Measurements from ENCODE around the gene RPL22. TPM values are rescaled to one million over a fixed set of nuclear protein-coding genes. Genes with fewer than 3 reads are reported as not detected.

RPL22 gene
- 414 and 432 TPM in 2 replicates for total RNA-seq
- long read RNA-seq, transcript RPL22-206 (3 exons, 2,279 nt), result minor isoform, 24 of 735 reads
- long read RNA-seq, transcript RPL22-201 (4 exons, 2,078 nt), result major isoform, 656 of 735 reads
- long read RNA-seq, partial matches to known transcripts, result 6 of 735 reads
- long read RNA-seq, other reads (novel, unspliced or antisense), result 49 of 735 reads

DNA sequence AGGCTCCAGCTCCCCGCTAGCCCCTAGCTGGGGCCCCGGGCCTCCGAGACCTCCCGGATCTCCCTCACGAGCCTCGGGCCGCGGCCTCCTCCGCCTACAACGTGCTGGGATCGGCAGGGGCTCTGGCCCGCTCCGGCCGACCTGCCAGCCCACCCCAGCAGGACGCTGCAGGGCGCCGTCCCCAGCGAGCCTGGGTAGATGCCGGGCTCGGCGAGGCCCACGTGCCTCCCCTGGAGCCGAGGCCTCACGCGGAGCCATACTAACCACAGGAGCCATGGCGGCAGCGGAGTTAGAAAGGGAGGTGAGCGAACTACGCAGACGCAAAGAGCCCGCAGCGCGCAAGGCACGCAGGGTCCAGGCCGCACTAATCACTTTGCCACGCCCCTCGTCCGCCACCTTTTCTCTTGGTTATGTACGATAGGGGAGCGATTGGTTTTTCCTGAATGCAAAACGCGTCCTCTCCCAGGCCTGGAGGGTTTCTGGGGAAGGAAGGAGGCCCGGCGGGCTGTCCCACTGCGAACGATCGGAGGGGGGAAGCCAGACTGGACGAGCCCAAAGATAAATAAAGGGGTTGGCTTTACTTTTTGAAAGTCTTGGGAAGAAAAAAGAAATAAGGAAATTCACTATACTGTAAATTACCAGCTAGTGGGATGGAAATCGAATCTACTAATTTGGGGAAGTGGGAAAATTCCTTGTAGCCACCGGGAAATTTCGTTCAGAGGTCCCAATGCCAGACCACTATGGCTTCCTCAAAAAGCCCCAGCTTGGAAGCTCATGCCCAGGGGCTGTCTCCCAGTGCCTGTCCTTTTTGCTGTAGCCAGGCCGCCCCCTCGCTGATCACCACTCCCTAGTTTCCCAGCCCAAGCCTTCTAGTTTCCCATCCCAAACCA is at the start of gene RPL22:
Gene RPL22 (minus strand): TSS at position 298 of the 890 bp plus-strand sequence. CDS start 22 bp downstream, at position 276.
- peak within 1 kb of the TSS; percentile 98 for H3K27ac Mint-ChIP-seq
- peak; percentile 92 for DNase-seq (ENCODE audit: low spot score, unreplicated experiment)
- peaks cover 13% of the 10 kb centered on the region for H3K36me3 Mint-ChIP-seq (ENCODE audit: insufficient read depth)
- peak within 1 kb of the TSS; percentile 82 for H3K4me3 Mint-ChIP-seq (ENCODE audit: low read depth)
- peaks cover 25% of the 10 kb centered on the region for H3K4me1 Mint-ChIP-seq (ENCODE audit: low read depth)
- H3K9me3 Mint-ChIP-seq (ENCODE audit: low read depth), result no peaks in the 10 kb centered on the region
- H3K27me3 Mint-ChIP-seq, result peaks cover 3% of the 10 kb centered on the region
- TF ChIP-seq, protein P1, sequence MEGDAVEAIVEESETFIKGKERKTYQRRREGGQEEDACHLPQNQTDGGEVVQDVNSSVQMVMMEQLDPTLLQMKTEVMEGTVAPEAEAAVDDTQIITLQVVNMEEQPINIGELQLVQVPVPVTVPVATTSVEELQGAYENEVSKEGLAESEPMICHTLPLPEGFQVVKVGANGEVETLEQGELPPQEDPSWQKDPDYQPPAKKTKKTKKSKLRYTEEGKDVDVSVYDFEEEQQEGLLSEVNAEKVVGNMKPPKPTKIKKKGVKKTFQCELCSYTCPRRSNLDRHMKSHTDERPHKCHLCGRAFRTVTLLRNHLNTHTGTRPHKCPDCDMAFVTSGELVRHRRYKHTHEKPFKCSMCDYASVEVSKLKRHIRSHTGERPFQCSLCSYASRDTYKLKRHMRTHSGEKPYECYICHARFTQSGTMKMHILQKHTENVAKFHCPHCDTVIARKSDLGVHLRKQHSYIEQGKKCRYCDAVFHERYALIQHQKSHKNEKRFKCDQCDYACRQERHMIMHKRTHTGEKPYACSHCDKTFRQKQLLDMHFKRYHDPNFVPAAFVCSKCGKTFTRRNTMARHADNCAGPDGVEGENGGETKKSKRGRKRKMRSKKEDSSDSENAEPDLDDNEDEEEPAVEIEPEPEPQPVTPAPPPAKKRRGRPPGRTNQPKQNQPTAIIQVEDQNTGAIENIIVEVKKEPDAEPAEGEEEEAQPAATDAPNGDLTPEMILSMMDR (IDR thresholded peaks at IDR 0.05; ENCODE audit: unreplicated experiment), result no peak

DNA sequence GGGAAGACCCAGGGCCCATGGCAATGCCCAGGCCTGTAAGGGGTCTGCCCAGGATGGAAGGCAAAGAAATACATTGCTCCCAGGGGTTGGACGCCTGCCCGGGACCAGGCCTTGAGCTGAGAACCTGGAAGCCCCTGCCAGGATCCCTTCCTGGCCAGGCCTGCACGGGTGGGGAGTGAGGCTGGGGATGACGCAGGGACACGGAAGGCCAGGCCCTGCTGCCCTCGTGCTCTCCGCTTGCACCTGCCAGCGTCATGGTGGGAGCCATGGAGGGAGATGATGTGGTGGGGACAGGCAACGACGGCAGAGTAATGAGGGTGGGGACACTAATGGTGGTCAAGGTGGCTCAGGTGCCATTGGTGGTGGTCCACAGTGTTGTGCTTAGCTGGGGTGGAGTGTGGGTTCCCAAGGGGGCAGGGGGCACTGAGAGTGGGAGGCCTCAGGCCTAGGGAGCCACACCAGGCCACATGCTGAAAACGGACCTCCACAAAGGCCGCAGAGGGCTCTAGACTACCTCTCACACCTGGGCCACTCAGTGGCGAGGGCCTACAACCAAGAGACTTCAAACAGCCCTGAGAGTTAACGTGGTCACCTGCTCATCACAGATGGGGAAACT is 48.9 kb upstream of the RPL22 start:
- no peaks in the 10 kb centered on the region for H3K9me3 Mint-ChIP-seq (ENCODE audit: low read depth)
- no peak for DNase-seq (ENCODE audit: low spot score, unreplicated experiment)
- H3K27ac Mint-ChIP-seq, result no peak overlapping the region
- H3K27me3 Mint-ChIP-seq, result peaks cover 71% of the 10 kb centered on the region
- H3K36me3 Mint-ChIP-seq (ENCODE audit: insufficient read depth), result no peaks in the 10 kb centered on the region
- H3K4me3 Mint-ChIP-seq (ENCODE audit: low read depth), result no peak overlapping the region
- H3K4me1 Mint-ChIP-seq (ENCODE audit: low read depth), result peaks cover 2% of the 10 kb centered on the region
- TF ChIP-seq, protein P1 (IDR thresholded peaks at IDR 0.05; ENCODE audit: unreplicated experiment), result no peak

DNA sequence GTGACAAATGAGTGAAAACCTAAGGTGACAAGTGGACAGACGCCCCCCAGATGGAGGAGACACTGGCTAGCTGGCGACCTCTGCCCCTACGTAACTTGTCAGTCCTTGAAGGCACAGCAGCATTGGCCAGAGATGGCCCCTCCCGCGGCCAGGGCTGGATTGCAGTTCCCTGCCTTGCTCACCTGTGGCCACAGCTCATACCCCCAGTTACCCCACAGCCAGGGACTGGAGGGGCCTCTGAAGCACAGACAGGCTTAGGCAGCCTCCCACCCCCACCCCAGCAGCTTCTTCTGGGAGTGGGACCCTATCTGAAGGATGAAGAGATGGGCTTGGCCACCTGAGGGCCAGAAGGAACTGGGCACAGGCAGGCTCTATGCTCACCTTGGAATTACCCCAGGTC is 48.3 kb upstream of the RPL22 start:
- H3K27me3 Mint-ChIP-seq, result peaks cover 71% of the 10 kb centered on the region
- no peak overlapping the region for H3K4me3 Mint-ChIP-seq (ENCODE audit: low read depth)
- DNase-seq (ENCODE audit: low spot score, unreplicated experiment), result no peak
- no peaks in the 10 kb centered on the region for H3K9me3 Mint-ChIP-seq (ENCODE audit: low read depth)
- no peaks in the 10 kb centered on the region for H3K36me3 Mint-ChIP-seq (ENCODE audit: insufficient read depth)
- H3K4me1 Mint-ChIP-seq (ENCODE audit: low read depth), result peaks cover 2% of the 10 kb centered on the region
- TF ChIP-seq, protein P1 (IDR thresholded peaks at IDR 0.05; ENCODE audit: unreplicated experiment), result no peak
- H3K27ac Mint-ChIP-seq, result no peak overlapping the region

DNA sequence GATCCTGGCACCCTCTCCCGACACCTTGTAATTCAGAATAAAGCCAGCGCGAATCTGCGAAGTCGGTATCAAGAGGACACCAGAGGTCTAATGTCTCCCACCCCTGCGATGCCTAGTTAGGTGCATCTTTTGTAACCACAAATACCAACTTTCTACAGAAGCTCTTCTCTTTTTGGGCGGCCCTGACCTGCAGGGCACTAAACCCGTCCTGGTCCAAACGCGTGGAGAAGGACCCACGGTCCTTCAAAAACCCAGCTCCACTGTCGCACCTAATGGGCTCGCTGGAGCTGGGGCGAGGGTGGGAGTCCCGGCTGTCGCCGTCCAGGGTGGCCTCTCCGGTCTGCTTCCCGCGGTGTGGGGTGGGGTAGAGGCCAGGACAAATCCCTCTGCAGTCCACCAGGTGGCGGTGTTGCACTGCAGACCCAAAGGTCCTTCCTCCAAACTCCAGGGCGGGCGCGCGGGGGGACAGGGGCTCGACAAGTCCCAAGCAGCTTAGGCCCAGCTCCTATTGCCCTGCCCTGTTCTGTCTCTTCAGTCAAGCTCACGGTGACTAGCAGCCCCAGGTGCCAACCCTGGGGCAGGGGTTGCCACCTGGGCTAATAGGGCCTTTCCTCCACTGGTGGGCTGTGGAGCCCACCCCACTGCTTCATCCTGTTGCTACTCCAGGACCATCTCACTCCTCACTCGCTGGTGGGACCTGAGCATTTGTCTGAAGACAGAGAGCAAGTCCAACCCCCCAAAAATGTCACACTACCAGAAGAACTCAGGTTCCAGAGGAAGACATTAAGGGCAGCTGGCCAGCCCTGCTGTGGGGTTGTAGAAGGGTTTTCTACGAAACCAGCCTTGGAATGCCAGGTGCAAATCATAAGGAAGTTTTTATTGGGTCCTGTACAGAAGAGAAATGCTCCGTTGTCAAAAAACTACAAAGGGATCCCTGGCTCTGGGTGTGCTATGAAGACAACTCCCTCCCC is 47.4 kb upstream of the RPL22 start:
- peak overlapping the region; percentile 92 for H3K27ac Mint-ChIP-seq
- TF ChIP-seq, protein P1 (IDR thresholded peaks at IDR 0.05; ENCODE audit: unreplicated experiment), result peak; percentile 95
- DNase-seq (ENCODE audit: low spot score, unreplicated experiment), result peak; percentile 85
- H3K4me1 Mint-ChIP-seq (ENCODE audit: low read depth), result peaks cover 2% of the 10 kb centered on the region
- H3K27me3 Mint-ChIP-seq, result peaks cover 65% of the 10 kb centered on the region
- H3K9me3 Mint-ChIP-seq (ENCODE audit: low read depth), result no peaks in the 10 kb centered on the region
- H3K4me3 Mint-ChIP-seq (ENCODE audit: low read depth), result peak overlapping the region; percentile 14
- H3K36me3 Mint-ChIP-seq (ENCODE audit: insufficient read depth), result no peaks in the 10 kb centered on the region
